IPS DF 4.7 (cell line): ENCODE results near the gene KRT39.

Experiments used
- DNase-seq: peaks from one replicate; pipeline ENCODE4 v3.0.0-alpha.2; 2013; ENCODE audit warnings: low spot score; ENCODE audit errors: extremely low read depth

KRT39 gene

GRCh38 chr17:40980596-40980995 lies 13.8 kb upstream of the KRT39 start:
- DNase-seq: no peak

GRCh38 chr17:40980117-40980516 lies 13.4 kb upstream of the KRT39 start:
- no peak for DNase-seq

- no peak for DNase-seq
Measured at GRCh38 chr17:40978575-40979151, 11.9 kb upstream of the KRT39 start.

GRCh38 chr17:40975516-40975915 lies 8.8 kb upstream of the KRT39 start:
- no peak for DNase-seq

GRCh38 chr17:40974366-40974765 lies 7.6 kb upstream of the KRT39 start:
- no peak for DNase-seq

GRCh38 chr17:40967582-40967981 lies 834 bp upstream of the KRT39 start:
- DNase-seq: no peak

GRCh38 chr17:40963838-40964237 lies 2.9 kb downstream of the KRT39 start:
- no peak for DNase-seq

- no peak for DNase-seq
Measured at GRCh38 chr17:40962059-40962561, 4.6 kb downstream of the KRT39 start.

GRCh38 chr17:40961591-40961990 lies 5.2 kb downstream of the KRT39 start:
- no peak for DNase-seq

GRCh38 chr17:40960144-40960543 lies 6.6 kb downstream of the KRT39 start:
- DNase-seq: no peak

GRCh38 chr17:40958086-40958953 lies 8.4 kb downstream of the KRT39 start:
- DNase-seq: no peak

- no peak for DNase-seq
Measured at GRCh38 chr17:40956401-40957254, 10.1 kb downstream of the KRT39 start.

GRCh38 chr17:40953881-40954280 lies 12.9 kb downstream of the KRT39 start:
- no peak for DNase-seq

GRCh38 chr17:40952661-40953060 lies 14.1 kb downstream of the KRT39 start:
- DNase-seq: no peak

GRCh38 chr17:40952154-40952553 lies 14.6 kb downstream of the KRT39 start:
- no peak for DNase-seq

GRCh38 chr17:40951011-40951622 lies 15.6 kb downstream of the KRT39 start:
- DNase-seq: no peak

- no peak for DNase-seq
Measured at GRCh38 chr17:40950176-40950575, 16.6 kb downstream of the KRT39 start.

- no peak for DNase-seq
Measured at GRCh38 chr17:40949418-40949817, 17.3 kb downstream of the KRT39 start.

GRCh38 chr17:40947929-40948328 lies 18.8 kb downstream of the KRT39 start:
- no peak for DNase-seq

GRCh38 chr17:40945414-40945813 lies 21.3 kb downstream of the KRT39 start:
- DNase-seq: no peak

GRCh38 chr17:40944531-40944930 lies 22.2 kb downstream of the KRT39 start:
- no peak for DNase-seq
